ENCODE results near the gene PRPF19.

DNA sequence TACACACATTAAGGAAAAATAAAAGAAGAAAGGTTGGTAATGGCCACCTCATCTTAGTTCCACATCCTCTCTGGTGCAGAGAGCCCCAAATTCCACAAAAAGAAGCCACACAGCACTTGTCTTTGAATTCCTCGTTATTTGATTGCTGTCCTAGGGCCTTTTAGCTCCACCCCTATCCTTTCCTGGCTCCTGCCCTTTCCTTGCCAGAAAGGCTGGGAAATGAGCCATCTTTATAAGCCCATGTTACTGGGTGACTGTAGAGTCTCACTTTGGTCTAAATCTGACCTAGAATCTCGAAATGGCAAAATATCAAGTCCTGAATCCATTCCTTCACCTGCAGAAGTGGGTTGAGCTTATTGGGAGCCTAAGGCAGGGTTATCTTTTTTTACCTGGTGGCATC is 13.6 kb upstream of the PRPF19 start:
- TF ChIP-seq, protein P1, sequence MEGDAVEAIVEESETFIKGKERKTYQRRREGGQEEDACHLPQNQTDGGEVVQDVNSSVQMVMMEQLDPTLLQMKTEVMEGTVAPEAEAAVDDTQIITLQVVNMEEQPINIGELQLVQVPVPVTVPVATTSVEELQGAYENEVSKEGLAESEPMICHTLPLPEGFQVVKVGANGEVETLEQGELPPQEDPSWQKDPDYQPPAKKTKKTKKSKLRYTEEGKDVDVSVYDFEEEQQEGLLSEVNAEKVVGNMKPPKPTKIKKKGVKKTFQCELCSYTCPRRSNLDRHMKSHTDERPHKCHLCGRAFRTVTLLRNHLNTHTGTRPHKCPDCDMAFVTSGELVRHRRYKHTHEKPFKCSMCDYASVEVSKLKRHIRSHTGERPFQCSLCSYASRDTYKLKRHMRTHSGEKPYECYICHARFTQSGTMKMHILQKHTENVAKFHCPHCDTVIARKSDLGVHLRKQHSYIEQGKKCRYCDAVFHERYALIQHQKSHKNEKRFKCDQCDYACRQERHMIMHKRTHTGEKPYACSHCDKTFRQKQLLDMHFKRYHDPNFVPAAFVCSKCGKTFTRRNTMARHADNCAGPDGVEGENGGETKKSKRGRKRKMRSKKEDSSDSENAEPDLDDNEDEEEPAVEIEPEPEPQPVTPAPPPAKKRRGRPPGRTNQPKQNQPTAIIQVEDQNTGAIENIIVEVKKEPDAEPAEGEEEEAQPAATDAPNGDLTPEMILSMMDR (IDR thresholded peaks at IDR 0.05), result no peak
- no peak for TF ChIP-seq ZFX (IDR thresholded peaks at IDR 0.05; ENCODE audit: borderline replicate concordance)
